Right lung (tissue), 5 donors: Measurements from ENCODE around the gene RSF1. TPM values are rescaled to one million over a fixed set of nuclear protein-coding genes. Genes with fewer than 3 reads are reported as not detected.

Experiments used
- DNase-seq, 2 donors: peaks; one replicate each; pipeline ENCODE4 v3.0.0-alpha.2; 2013
- polyA plus RNA-seq, 5 donors: library from polyadenylated mRNA; unstranded; fragments of 120-200 nt; gene quantifications; one replicate each; pipeline versions ENCODE4 v1.2.1 to v1.2.3, GENCODE V29; 2013; ENCODE audit warnings: inconsistent platforms in 1 of 5, low replicate concordance in 1 of 5; ENCODE audit not compliant: insufficient read length in 5 of 5, insufficient read depth in 1 of 5

The RSF1 gene
- polyA plus RNA-seq, 5 donors = 36.6 to 82.3 (median 79.3) TPM

DNA sequence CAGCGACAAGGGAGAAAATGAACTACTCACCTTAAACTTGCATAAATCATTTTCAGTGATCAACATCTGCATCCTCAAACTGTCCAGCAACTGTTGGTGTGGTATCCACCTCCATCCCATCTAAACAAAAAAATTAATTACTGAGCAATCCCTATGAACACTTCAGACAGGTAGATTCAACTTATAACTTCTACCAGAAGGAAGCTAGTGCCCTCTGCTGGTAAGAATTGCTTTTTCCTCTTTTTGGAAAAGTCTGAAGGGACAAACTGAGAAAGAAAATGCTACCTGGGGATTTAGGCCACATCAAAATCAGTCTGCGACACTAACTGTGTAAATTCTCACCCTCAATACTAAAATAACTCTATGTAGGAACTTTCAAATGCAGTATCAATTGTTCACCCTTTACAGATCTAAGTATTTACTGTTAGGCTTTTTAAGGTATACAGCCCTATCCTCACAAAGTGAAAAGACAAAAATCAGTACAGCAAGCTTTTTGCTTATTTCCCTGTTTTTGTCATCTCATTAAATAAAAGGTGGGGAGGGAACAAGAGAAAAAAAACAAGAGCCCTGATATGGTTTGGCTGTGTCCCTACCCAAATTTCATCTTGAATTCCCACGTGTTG is 200.8 kb downstream of the RSF1 start:
- DNase-seq = peak; percentile 5 to 31

DNA sequence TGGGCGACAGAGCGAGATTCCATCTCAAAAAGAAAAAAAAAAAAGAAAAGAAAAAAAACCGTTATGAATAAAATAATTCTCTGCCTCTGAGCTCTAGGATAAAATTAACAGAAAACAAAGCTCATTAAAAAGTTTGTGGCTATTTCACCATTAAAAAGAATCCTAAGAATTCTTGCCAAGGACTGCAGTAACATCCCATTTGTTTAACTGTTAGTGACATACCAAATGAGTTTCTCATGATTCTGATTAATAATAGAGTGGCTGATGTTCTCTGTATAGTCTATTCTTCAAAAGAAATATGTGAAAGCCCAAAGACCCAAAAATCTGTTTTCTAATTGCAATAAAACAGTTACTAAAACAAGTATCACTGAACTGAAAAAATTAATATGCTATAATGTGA is 202.6 kb downstream of the RSF1 start:
- no peak for DNase-seq

DNA sequence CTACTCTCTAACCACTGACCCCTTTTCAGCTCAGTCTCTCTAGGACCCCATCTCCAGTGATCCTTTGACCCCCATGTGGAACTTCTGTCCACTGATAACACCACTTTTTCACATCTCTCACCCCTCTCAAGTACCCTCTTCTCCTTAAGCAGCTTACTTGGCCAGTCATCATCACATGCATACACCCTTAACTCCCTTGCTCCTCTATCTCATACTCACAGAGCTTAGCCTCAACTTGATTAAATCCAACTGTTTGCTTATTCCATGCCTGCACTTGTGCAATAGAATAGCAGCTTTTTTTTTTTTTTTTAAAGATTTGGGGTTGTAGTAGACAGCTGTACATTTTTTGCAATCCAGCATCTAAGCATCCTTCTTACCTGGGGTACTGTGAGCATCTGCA is 208.6 kb downstream of the RSF1 start:
- DNase-seq = no peak

Other genes starting within 250 kb of the RSF1 start
- gene AQP11, start 230.8 kb downstream of the RSF1 start, polyA plus RNA-seq = 1 to 10 TPM; 2.0 to 3.7 (median 2.9) TPM
- 100 to 1,000 TPM; 161 to 204 (median 181) TPM for gene CLNS1A, start 182.9 kb downstream of the RSF1 start, polyA plus RNA-seq
- 10 to 100 TPM; 45.6 to 65.4 (median 58.9) TPM for gene AAMDC, start 422 bp upstream of the RSF1 start, polyA plus RNA-seq
- gene INTS4, start 173.9 kb upstream of the RSF1 start, polyA plus RNA-seq = 10 to 100 TPM; 43.2 to 60.1 (median 55.2) TPM
- gene KCTD14, start 202.6 kb upstream of the RSF1 start, polyA plus RNA-seq = 10 to 100 TPM in 1 of 5 donors, 1 to 10 TPM in 4; 7.1 to 11.1 (median 8.2) TPM
- under 1 TPM; 0.31 to 0.54 (median 0.36) TPM for gene THRSP, start 243.1 kb upstream of the RSF1 start, polyA plus RNA-seq